ENCODE results near the gene ARL13B.
"Not testable (repeated sequence)": the region's sequence is repeated elsewhere in the genome, so short reads cannot be mapped to it uniquely, and the experiment has no call there.

Gene ARL13B

GRCh38 chr3:93979850-93980676, at the start of gene ARL13B:
Gene ARL13B (plus strand): TSS chr3:93980155. CDS start chr3:93980424, 269 bp downstream.
- DNase-seq, result peak; percentile 100

- no peak for DNase-seq
These were observed 48.2 kb upstream of the ARL13B start for GRCh38 chr3:93931597-93932229.

GRCh38 chr3:93934366-93935046, 45.4 kb upstream of the ARL13B start:
- DNase-seq, result no peak

GRCh38 chr3:93936549-93936948, 43.4 kb upstream of the ARL13B start:
- DNase-seq, result no peak

GRCh38 chr3:93937485-93937884, 42.5 kb upstream of the ARL13B start:
- not testable (repeated sequence) for DNase-seq

GRCh38 chr3:93949958-93950357, 30.0 kb upstream of the ARL13B start:
- not testable (repeated sequence) for DNase-seq

- no peak for DNase-seq
These were observed 18.9 kb upstream of the ARL13B start for GRCh38 chr3:93961026-93961425.

GRCh38 chr3:93961489-93961888, 18.5 kb upstream of the ARL13B start:
- no peak for DNase-seq

- no peak for DNase-seq
These were observed 17.2 kb upstream of the ARL13B start for GRCh38 chr3:93962798-93963197.

- not testable (repeated sequence) for DNase-seq
These were observed 14.8 kb upstream of the ARL13B start for GRCh38 chr3:93965106-93965505.

GRCh38 chr3:93969443-93969842, 10.5 kb upstream of the ARL13B start:
- DNase-seq, result no peak

GRCh38 chr3:93969997-93970396, 10.0 kb upstream of the ARL13B start:
- peak in 1 of 2 experiments; percentile 52 for DNase-seq

- peak; percentile 81 to 86 for DNase-seq
These were observed 6.5 kb upstream of the ARL13B start, which contains the start of gene PROS1 for GRCh38 chr3:93973131-93974126. Gene PROS1 (minus strand): TSS chr3:93973896. CDS start chr3:93973749, 147 bp downstream.

- DNase-seq, result no peak
These were observed 1.7 kb downstream of the ARL13B start for GRCh38 chr3:93981649-93982048.

- no peak for DNase-seq
These were observed 3.5 kb downstream of the ARL13B start for GRCh38 chr3:93983408-93983807.

GRCh38 chr3:93984618-93985017, 4.7 kb downstream of the ARL13B start:
- DNase-seq, result no peak

GRCh38 chr3:93988283-93988682, 8.3 kb downstream of the ARL13B start:
- no peak for DNase-seq

GRCh38 chr3:93988764-93989163, 8.8 kb downstream of the ARL13B start:
- no peak for DNase-seq

- no peak for DNase-seq
These were observed 9.3 kb downstream of the ARL13B start for GRCh38 chr3:93989241-93989640.

GRCh38 chr3:93991631-93992030, 11.7 kb downstream of the ARL13B start:
- no peak for DNase-seq

GRCh38 chr3:93992207-93992606, 12.3 kb downstream of the ARL13B start:
- DNase-seq, result no peak

GRCh38 chr3:93994056-93994455, 14.1 kb downstream of the ARL13B start:
- DNase-seq, result peak in 1 of 2 experiments; percentile 28

Data from AML-193 (cell line).